A673 (cell line): ENCODE data around the gene CAMK1D. TPM values are rescaled to one million over a fixed set of nuclear protein-coding genes. Genes with fewer than 3 reads are reported as not detected.

Experiments
- BruUV-seq: library from RNA; stranded (reverse); fragments of 400-500 nt; replicated peaks from 2 replicates; lab custom pipeline; 2021; lab: Mats Ljungman, UMichigan
- CTCF ChIA-PET: fragments of 300-600 bp; sonication (Branson Sonifier 250); formaldehyde crosslinking; loops from one replicate; lab custom pipeline; 2022; ENCODE audit warnings: antibody characterized with exemption; lab: Charles Lee
- POLR2A ChIA-PET: fragments of 300-600 bp; sonication (Branson Sonifier 250); formaldehyde crosslinking; loops from one replicate; lab custom pipeline; 2022; ENCODE audit warnings: antibody characterized with exemption; ENCODE audit not compliant: low non-redundant PET; lab: Charles Lee
- DNase-seq: peaks from one replicate; pipeline ENCODE4 v3.0.0-alpha.2; 2015; ENCODE audit warnings: low spot score
- H3K27ac ChIP-seq: fragments of 200-600 bp; sonication (generic); 2 replicates; pipeline ENCODE4 v1.5.1; 2016; ENCODE audit warnings: mixed run types, low read depth, mild to moderate bottlenecking, mixed read lengths, antibody characterized with exemption, low read length; ENCODE audit not compliant: poor library complexity, severe bottlenecking
- H3K27me3 ChIP-seq: fragments of 200-600 bp; sonication (generic); replicated peaks from 2 replicates; pipeline ENCODE4 v1.6.1; 2017; ENCODE audit warnings: mixed run types, low read depth, mild to moderate bottlenecking, mixed read lengths, antibody characterized with exemption, low read length; ENCODE audit not compliant: insufficient read depth, poor library complexity
- H3K36me3 ChIP-seq: fragments of 200-600 bp; sonication (generic); 2 replicates; pipeline ENCODE4 v1.6.1; 2016; ENCODE audit warnings: mixed run types, mild to moderate bottlenecking, mixed read lengths, antibody characterized with exemption, low read length; ENCODE audit not compliant: insufficient read depth, poor library complexity, severe bottlenecking
- H3K4me1 ChIP-seq: fragments of 200-600 bp; sonication (generic); 2 replicates; pipeline ENCODE4 v1.6.1; 2017; ENCODE audit warnings: mixed run types, mild to moderate bottlenecking, mixed read lengths, antibody characterized with exemption, low read length; ENCODE audit not compliant: insufficient read depth, poor library complexity, severe bottlenecking
- H3K4me3 ChIP-seq: fragments of 200-600 bp; sonication (generic); 2 replicates; pipeline ENCODE4 v1.5.1; 2016; ENCODE audit warnings: low read depth, mixed run types, mild to moderate bottlenecking, mixed read lengths, low read length; ENCODE audit not compliant: poor library complexity, severe bottlenecking
- H3K9me3 ChIP-seq: fragments of 200-600 bp; sonication (generic); 2 replicates; pipeline ENCODE4 v1.6.1; 2016; ENCODE audit warnings: mixed run types, low read depth, mild to moderate bottlenecking, mixed read lengths, antibody characterized with exemption, low read length; ENCODE audit not compliant: poor library complexity, severe bottlenecking
- CTCF ChIP-seq: fragments of 300-800, 200-600 bp; sonication (generic); conservative IDR thresholded peaks from 2 replicates; pipeline ENCODE4 v1.5.1; 2017; ENCODE audit warnings: low read depth, mild to moderate bottlenecking, antibody characterized with exemption, low read length, moderate library complexity, mixed read lengths
- EZH2 ChIP-seq: fragments of 200-600 bp; sonication (generic); IDR thresholded peaks from 2 replicates; pipeline ENCODE4 v1.6.1; 2017; ENCODE audit warnings: borderline replicate concordance, low read depth, mild to moderate bottlenecking, mixed read lengths, antibody characterized with exemption, low read length; ENCODE audit not compliant: poor library complexity, severe bottlenecking
- intact Hi-C: fragments of 100-400 bp; cut with micrococcal nuclease; formaldehyde crosslinking; loops from one replicate; pipeline ENCODE4 v1.10.0; 2022; ENCODE audit not compliant: unreplicated experiment
- total RNA-seq: library from RNA; stranded (reverse); gene quantifications from 2 replicates; pipeline ENCODE4 v1.2.3, GENCODE V29; 2021

Gene CAMK1D
- total RNA-seq, 1 experiment from 2014 or later, result 23.7 TPM

DNA sequence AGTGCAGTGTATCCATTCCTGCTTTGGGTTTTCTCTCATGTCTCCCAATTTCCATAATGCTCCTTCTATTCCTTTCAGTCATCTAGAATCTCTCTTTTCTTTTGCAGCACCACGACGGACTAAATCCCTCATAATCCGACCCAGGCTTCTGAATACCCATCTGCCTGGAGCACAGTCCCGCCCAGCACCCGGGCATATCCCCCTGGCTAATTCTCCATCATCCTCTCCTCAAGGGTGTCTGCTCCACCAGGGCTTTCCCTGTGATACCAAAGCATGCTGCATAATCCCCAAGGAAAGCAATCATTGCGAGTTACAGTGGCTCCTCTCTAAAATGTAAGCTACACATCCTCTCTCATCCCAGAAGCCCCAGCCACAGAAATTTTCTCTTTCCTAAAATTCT lies 330.3 kb downstream of the CAMK1D start:
- Histone ChIP-seq H3K4me1 (no peaks in the 10 kb centered on the region), H3K27ac (no peak overlapping the region), H3K27me3 (no peaks in the 10 kb centered on the region), H3K36me3 (no peaks in the 10 kb centered on the region), H3K9me3 (no peaks in the 10 kb centered on the region), H3K4me3 (no peak overlapping the region)
- TF ChIP-seq CTCF (no peak), EZH2 (no peak)
- ChIA-PET CTCF (no interaction called here), POLR2A (no interaction called here)
- no peak for DNase-seq
- intact Hi-C loops, result no loop called here
- BruUV-seq, result no TSS peak

GRCh38 chr10:12681252-12681651 lies 331.9 kb downstream of the CAMK1D start:
- TF ChIP-seq CTCF (no peak), EZH2 (no peak)
- Histone ChIP-seq H3K36me3 (no peaks in the 10 kb centered on the region), H3K27me3 (no peaks in the 10 kb centered on the region), H3K9me3 (no peaks in the 10 kb centered on the region), H3K4me1 (no peaks in the 10 kb centered on the region), H3K27ac (no peak overlapping the region), H3K4me3 (no peak overlapping the region)
- POLR2A ChIA-PET, result no interaction called here
- intact Hi-C loops, result no loop called here
- CTCF ChIA-PET, result no interaction called here
- no TSS peak for BruUV-seq
- DNase-seq, result no peak

GRCh38 chr10:12684784-12685183 lies 335.4 kb downstream of the CAMK1D start:
- Histone ChIP-seq H3K4me3 (no peak overlapping the region), H3K27me3 (no peaks in the 10 kb centered on the region), H3K4me1 (no peaks in the 10 kb centered on the region), H3K9me3 (no peaks in the 10 kb centered on the region), H3K36me3 (no peaks in the 10 kb centered on the region), H3K27ac (no peak overlapping the region)
- TF ChIP-seq CTCF (no peak), EZH2 (no peak)
- POLR2A ChIA-PET, result no interaction called here
- intact Hi-C loops, result no loop called here
- no TSS peak for BruUV-seq
- CTCF ChIA-PET, result no interaction called here
- no peak for DNase-seq
